IPS-18c (cell line): ENCODE results near the gene IRAK2.

Source experiments
- H3K4me3 ChIP-seq: 2 replicates; pipeline ENCODE4 v1.7.0; 2013; ENCODE audit warnings: low read depth, mild to moderate bottlenecking, low read length, moderate library complexity; ENCODE audit not compliant: insufficient read depth
- H3K9me3 ChIP-seq: one replicate; pipeline ENCODE4 v1.6.1; 2013; ENCODE audit warnings: mild to moderate bottlenecking, low read length, moderate library complexity; ENCODE audit not compliant: control insufficient read depth, insufficient read depth

The IRAK2 gene

DNA sequence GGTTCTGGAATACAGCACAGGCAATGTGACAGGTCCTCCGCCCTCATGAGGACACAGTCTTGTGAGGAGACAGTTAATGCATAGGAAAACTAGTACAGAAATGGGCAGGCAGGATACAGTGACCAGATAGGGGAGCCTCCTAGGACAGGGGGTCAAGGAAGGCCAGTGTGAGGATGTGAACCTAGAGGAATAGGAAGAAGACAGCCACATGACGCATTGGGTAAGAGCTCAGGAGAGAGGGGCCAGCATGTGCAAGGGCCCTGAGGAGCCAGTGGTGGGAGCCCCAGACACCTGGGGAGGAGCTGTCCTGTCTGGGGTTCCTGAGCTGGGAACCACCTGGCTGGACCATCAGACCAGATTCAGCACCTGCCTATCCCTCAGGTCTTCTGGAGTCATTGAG lies 15.6 kb downstream of the IRAK2 start:
- H3K9me3 ChIP-seq, result no peaks in the 10 kb centered on the region
- H3K4me3 ChIP-seq, result no peak overlapping the region

DNA sequence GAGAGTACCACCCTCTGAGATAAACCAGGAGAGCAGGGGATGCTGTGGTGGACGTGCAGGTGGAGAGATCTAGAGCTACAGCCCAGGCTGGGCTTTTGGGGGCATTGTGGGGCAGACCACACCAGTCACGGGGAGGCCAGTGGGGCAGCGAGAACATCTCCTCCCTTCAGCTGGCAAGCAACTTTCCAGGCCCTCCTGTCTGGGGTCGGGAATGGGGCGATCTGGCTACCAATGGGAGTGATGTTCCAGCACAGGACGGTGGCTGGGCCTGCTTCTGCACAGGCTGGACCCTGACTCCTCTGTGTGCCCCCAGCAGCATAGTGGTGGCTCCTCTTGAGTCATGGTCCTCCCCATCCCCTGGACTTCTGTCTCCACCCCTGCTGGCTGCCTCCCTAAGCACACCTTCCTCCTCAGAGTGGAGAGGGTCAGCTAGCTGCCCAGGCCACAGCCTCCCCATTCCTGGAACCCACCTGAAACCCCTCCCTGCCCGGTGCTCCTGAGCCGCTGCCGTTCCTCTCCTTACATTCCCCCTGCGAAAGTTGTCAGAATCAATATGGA lies 16.1 kb downstream of the IRAK2 start:
- H3K4me3 ChIP-seq, result no peak overlapping the region
- no peaks in the 10 kb centered on the region for H3K9me3 ChIP-seq

- H3K9me3 ChIP-seq, result no peaks in the 10 kb centered on the region
- no peak overlapping the region for H3K4me3 ChIP-seq
These were observed 18.2 kb downstream of the IRAK2 start for GRCh38 chr3:10182950-10183349.

GRCh38 chr3:10184250-10184649 lies 19.5 kb downstream of the IRAK2 start:
- H3K4me3 ChIP-seq, result no peak overlapping the region
- no peaks in the 10 kb centered on the region for H3K9me3 ChIP-seq

DNA sequence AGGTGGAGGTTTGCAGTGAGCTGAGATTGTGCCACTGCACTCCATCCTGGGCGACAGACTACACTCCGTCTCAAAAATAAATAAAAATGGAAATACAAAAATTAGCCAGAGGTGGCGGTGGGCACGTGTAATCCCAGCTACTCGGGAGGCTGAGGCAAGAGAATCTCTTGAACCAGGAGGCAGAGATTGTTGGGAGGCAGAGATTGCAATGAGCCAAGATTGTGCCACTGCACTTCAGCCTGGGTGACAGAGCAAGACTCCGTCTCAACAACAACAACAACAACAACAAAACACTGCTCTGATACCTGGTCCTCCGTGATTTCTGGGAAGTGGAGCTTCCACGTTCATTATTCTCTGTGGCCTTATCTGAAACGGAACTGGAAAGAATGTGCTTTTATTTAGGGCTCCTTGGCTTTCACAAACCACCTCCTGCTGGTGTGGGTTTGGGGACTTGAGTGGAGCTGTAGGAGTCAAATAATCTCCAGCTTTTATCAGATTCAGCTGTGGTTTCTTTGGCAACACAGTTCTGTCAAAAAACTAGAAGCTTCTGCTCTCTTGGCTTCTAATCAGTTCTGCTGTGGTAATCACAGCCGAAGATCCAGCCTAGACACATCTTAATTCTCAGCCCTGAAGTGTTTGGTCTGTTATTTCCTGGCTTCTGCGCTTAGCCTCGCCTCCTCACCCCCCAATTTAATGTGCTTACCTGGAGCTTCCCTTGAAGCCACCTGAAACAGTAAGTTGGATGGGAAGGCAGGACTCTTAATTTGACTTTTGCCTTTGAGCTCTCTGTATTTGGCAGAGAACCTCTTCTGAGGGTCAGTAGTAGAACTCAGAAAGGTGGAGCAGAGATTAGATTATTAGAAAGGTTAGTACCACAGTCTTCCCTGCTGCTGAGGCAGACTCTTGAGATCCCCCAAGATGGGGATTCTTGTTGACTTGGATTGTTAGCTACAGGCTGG lies 21.4 kb downstream of the IRAK2 start:
- no peaks in the 10 kb centered on the region for H3K9me3 ChIP-seq
- H3K4me3 ChIP-seq, result no peak overlapping the region

- no peaks in the 10 kb centered on the region for H3K9me3 ChIP-seq
- H3K4me3 ChIP-seq, result no peak overlapping the region
These were observed 22.7 kb downstream of the IRAK2 start for GRCh38 chr3:10187290-10187876.

GRCh38 chr3:10187944-10188343 lies 23.2 kb downstream of the IRAK2 start:
- no peak overlapping the region for H3K4me3 ChIP-seq
- H3K9me3 ChIP-seq, result no peaks in the 10 kb centered on the region

DNA sequence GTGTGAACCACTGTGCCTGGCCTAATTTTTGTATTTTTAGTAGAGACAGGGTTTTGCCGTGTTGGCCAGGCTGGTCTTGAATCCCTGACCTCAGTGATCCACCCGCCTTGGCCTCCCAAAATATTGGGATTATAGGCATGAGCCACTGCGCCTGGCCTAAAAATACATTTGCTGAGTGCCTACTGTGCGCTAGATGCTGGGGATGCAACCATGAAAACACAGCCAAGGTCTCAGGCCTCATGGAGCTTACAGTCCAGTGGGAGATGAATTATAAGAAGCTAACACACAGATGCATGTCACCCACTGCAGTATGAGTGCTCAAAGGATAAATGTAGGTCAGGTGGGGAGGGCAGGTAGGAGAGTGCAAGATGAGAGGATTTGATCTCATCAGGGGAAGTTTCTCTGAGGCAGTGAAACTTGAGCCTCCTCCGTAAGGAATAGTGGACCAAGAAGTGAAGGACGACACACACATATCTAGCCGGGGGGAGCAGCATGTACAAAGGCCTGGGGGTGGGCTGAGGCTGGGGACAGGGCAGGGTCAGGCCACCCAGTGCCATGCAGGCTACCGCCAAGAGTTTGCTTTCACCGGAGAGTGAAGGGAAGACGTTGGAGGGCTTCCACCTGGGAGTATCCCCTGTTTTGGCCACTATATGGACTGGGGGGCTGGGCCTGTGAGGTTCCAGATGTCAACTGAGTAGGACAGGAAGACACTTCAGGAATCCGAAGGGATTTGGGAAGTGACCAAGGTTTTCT lies 24.3 kb downstream of the IRAK2 start:
- H3K4me3 ChIP-seq, result no peak overlapping the region

GRCh38 chr3:10189557-10190354 lies 25.0 kb downstream of the IRAK2 start:
- Histone ChIP-seq H3K4me3 (no peak overlapping the region), H3K9me3 (no peaks in the 10 kb centered on the region)

More for the DNA sequence above, 24.3 kb downstream of the IRAK2 start:
- H3K9me3 ChIP-seq, result no peaks in the 10 kb centered on the region

DNA sequence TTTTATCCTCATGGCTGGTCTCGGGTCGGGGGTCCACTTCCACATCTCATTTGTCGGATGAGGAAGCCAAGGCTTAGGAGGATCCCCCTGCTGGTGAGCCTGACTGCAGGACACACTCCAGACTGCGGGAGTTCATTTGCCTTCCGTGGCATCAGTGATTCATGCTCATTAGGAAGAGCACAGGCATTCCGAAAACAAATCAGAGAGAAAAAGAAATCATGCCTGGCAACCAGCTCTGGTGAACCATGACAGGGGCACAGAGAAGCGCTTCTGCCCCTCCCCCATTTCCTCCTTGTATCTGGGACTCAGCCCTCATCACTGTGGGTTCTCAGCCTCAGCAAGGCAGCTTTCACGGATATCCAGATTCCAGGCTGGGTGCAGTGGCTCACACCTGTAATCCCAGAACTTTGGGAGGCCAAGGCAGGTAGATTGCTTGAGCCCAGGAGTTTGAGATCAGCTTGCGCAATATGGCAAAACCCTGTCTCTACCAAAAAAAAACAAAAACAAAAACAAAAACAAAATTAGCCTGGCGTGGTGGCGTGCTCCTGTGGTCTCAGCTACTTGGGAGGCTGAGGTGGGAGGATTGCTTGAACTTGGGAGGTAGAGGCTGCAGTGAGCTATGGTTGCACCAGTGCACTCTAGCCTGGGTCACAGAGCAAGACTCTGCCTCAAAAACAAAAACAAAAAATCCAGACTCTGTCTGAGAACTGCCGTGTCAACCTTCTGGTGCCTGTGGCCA lies 28.4 kb downstream of the IRAK2 start:
- Histone ChIP-seq H3K9me3 (no peaks in the 10 kb centered on the region), H3K4me3 (no peak overlapping the region)

- no peak overlapping the region for H3K4me3 ChIP-seq
- H3K9me3 ChIP-seq, result no peaks in the 10 kb centered on the region
These were observed 29.1 kb downstream of the IRAK2 start for GRCh38 chr3:10193692-10194327.

- Histone ChIP-seq H3K9me3 (no peaks in the 10 kb centered on the region), H3K4me3 (no peak overlapping the region)
These were observed 29.8 kb downstream of the IRAK2 start for GRCh38 chr3:10194328-10195071.

- Histone ChIP-seq H3K9me3 (no peaks in the 10 kb centered on the region), H3K4me3 (no peak overlapping the region)
These were observed 30.8 kb downstream of the IRAK2 start for GRCh38 chr3:10195366-10196089.

DNA sequence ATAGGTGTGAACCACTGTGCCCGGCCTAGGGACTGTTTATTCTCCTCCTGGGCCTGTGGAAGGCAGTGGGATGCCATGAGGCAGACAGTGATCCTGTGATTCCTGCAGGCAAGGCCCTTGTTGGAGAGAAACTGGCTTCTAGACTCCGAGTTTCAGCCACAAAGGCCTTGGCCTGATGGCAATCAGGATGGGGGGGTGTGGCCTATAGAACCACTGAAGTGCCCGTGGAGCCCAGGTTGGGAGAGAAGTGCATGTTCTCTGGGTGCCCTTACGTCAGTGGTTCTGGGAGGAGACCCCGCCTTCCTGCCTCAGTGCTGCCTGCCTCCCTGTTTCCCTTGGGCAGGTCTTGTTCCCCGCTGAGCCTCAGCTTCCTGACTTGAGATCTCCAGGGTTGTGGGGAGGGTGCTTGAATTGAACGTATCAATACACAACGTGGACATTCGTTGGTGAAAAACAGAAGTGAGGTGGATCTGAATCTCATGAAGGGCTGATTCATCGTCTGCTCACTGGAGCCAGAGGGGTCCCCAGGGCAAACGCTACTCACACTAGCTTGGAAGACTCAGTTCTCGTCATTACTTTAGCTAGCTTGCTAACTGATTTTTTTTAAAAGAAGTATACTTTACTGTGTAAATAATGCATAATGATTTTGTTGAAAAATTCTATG lies 31.8 kb downstream of the IRAK2 start:
- Histone ChIP-seq H3K9me3 (no peaks in the 10 kb centered on the region), H3K4me3 (no peak overlapping the region)
